OCI-LY1 (cell line): ENCODE results near the gene RREB1.

Experiments
- H2AFZ ChIP-seq: fragments of 200-600 bp; sonication (generic), shearing (Covaris generic); 2 replicates; pipeline ENCODE4 v1.6.0; 2014; ENCODE audit warnings: antibody characterized with exemption, mild to moderate bottlenecking, low read length
- H3F3A ChIP-seq: fragments of 200-600 bp; sonication (generic), shearing (Covaris generic); 2 replicates; pipeline ENCODE4 v1.6.0; 2014; ENCODE audit warnings: mild to moderate bottlenecking, antibody characterized with exemption, low read length, moderate library complexity; ENCODE audit not compliant: insufficient read depth
- H3K27ac ChIP-seq: fragments of 200-600 bp; sonication (generic); 2 replicates; pipeline ENCODE4 v1.5.1; 2014; ENCODE audit warnings: low read length, mixed run types, mild to moderate bottlenecking, low read depth; ENCODE audit not compliant: poor library complexity, severe bottlenecking
- H3K27me3 ChIP-seq: fragments of 200-600 bp; sonication (generic); 2 replicates; pipeline ENCODE4 v1.6.0; 2014; ENCODE audit warnings: antibody characterized with exemption, mild to moderate bottlenecking, low read length, moderate library complexity; ENCODE audit not compliant: insufficient read depth
- H3K36me3 ChIP-seq: fragments of 200-600 bp; sonication (generic); 2 replicates; pipeline ENCODE4 v1.6.1; 2014; ENCODE audit warnings: mild to moderate bottlenecking, antibody characterized with exemption, low read length, moderate library complexity, mixed read lengths; ENCODE audit not compliant: insufficient read depth
- H3K4me1 ChIP-seq: fragments of 200-600 bp; sonication (generic); 2 replicates; pipeline ENCODE4 v1.5.1; 2014; ENCODE audit warnings: mild to moderate bottlenecking, low read length, moderate library complexity; ENCODE audit not compliant: insufficient read depth, severe bottlenecking
- H3K4me2 ChIP-seq: fragments of 200-600 bp; sonication (generic), shearing (Covaris generic); 2 replicates; pipeline ENCODE4 v1.6.1; 2014; ENCODE audit warnings: low read length
- H3K4me3 ChIP-seq: fragments of 200-600 bp; sonication (generic); 2 replicates; pipeline ENCODE4 v1.5.1; 2014; ENCODE audit warnings: low read length, low read depth, mild to moderate bottlenecking, mixed read lengths; ENCODE audit not compliant: poor library complexity, severe bottlenecking
- H3K79me2 ChIP-seq: fragments of 200-600 bp; shearing (Covaris generic); 2 replicates; pipeline ENCODE4 v1.6.1; 2016; ENCODE audit warnings: mixed run types, low read length, mixed read lengths; ENCODE audit not compliant: insufficient read depth
- H3K9ac ChIP-seq: fragments of 200-600 bp; sonication (generic), shearing (Covaris generic); 2 replicates; pipeline ENCODE4 v1.6.1; 2014; ENCODE audit warnings: mild to moderate bottlenecking, low read length, mixed read lengths
- H3K9me2 ChIP-seq: fragments of 200-600 bp; sonication (generic), shearing (Covaris generic); 2 replicates; pipeline ENCODE4 v1.6.1; 2014; ENCODE audit warnings: low read depth, mild to moderate bottlenecking, low read length, mixed read lengths
- H3K9me3 ChIP-seq: fragments of 200-600 bp; shearing (Covaris generic); 2 replicates; pipeline ENCODE4 v1.6.1; 2014; ENCODE audit warnings: low read length, mixed read lengths
- H4K20me1 ChIP-seq: fragments of 200-600 bp; sonication (generic), shearing (Covaris generic); 2 replicates; pipeline ENCODE4 v1.6.0; 2016; ENCODE audit warnings: mild to moderate bottlenecking, low read length; ENCODE audit not compliant: insufficient read depth
- CTCF ChIP-seq: fragments of 200-600 bp; sonication (generic), shearing (Covaris generic); IDR thresholded peaks from 2 replicates; pipeline ENCODE4 v1.5.1; 2017; ENCODE audit warnings: mild to moderate bottlenecking, antibody characterized with exemption, low read length, moderate library complexity, mixed read lengths
- EZH2 ChIP-seq: fragments of 200-600 bp; sonication (generic), shearing (Covaris generic); IDR thresholded peaks from 2 replicates; pipeline ENCODE4 v1.8.0; 2017; ENCODE audit warnings: borderline replicate concordance, mixed run types, mild to moderate bottlenecking, antibody characterized with exemption, low read length, moderate library complexity, mixed read lengths

The RREB1 gene

GRCh38 chr6:7230956-7231713, 123.4 kb downstream of the RREB1 start:
- H3K27ac ChIP-seq = no peak overlapping the region
- no peaks in the 10 kb centered on the region for H3K79me2 ChIP-seq
- peaks cover 45% of the 10 kb centered on the region for H3K36me3 ChIP-seq
- TF ChIP-seq EZH2 (no peak), CTCF (no peak)
- no peaks in the 10 kb centered on the region for H3K9me2 ChIP-seq
- H2AFZ ChIP-seq = no peak overlapping the region
- H3K4me3 ChIP-seq = no peak overlapping the region
- H3K4me2 ChIP-seq = no peak overlapping the region
- H4K20me1 ChIP-seq = no peaks in the 10 kb centered on the region
- H3K4me1 ChIP-seq = peaks cover 4% of the 10 kb centered on the region
- H3K27me3 ChIP-seq = no peaks in the 10 kb centered on the region
- H3K9ac ChIP-seq = no peak overlapping the region
- H3K9me3 ChIP-seq = no peaks in the 10 kb centered on the region
- H3F3A ChIP-seq = no peaks in the 10 kb centered on the region

- Histone ChIP-seq H3K4me3 (no peak overlapping the region), H3K36me3 (peaks cover 36% of the 10 kb centered on the region), H3K27ac (no peak overlapping the region), H3K27me3 (no peaks in the 10 kb centered on the region), H2AFZ (no peak overlapping the region), H3K9me2 (no peaks in the 10 kb centered on the region), H3K9ac (no peak overlapping the region), H3F3A (no peaks in the 10 kb centered on the region), H3K79me2 (no peaks in the 10 kb centered on the region), H3K4me2 (no peak overlapping the region), H4K20me1 (no peaks in the 10 kb centered on the region), H3K9me3 (no peaks in the 10 kb centered on the region), H3K4me1 (peaks cover 11% of the 10 kb centered on the region)
- TF ChIP-seq EZH2 (no peak), CTCF (no peak)
Observed at GRCh38 chr6:7232351-7232750, 124.6 kb downstream of the RREB1 start.

- H3K36me3 ChIP-seq = peaks cover 24% of the 10 kb centered on the region
Observed at GRCh38 chr6:7234547-7234946, 126.8 kb downstream of the RREB1 start.

More at GRCh38 chr6:7234547-7234946, 126.8 kb downstream of the RREB1 start:
- Histone ChIP-seq H2AFZ (no peak overlapping the region), H4K20me1 (no peaks in the 10 kb centered on the region), H3F3A (no peaks in the 10 kb centered on the region), H3K79me2 (no peaks in the 10 kb centered on the region), H3K9ac (no peak overlapping the region), H3K9me2 (no peaks in the 10 kb centered on the region), H3K9me3 (no peaks in the 10 kb centered on the region), H3K27ac (no peak overlapping the region), H3K4me2 (no peak overlapping the region), H3K4me1 (peaks cover 21% of the 10 kb centered on the region), H3K27me3 (no peaks in the 10 kb centered on the region), H3K4me3 (no peak overlapping the region)
- TF ChIP-seq CTCF (no peak), EZH2 (no peak)
